HG03439 (cell line): Measurements from ENCODE around the gene PAFAH1B2.
"Not testable (repeated sequence)": the region's sequence is repeated elsewhere in the genome, so short reads cannot be mapped to it uniquely, and the experiment has no call there.

Source experiments
- ATAC-seq: cut with Tn5 transposase; IDR thresholded peaks from one replicate; pipeline ENCODE4 v1.9.1; 2021; ENCODE audit warnings: mild to moderate bottlenecking, moderate library complexity; ENCODE audit not compliant: unreplicated experiment

The PAFAH1B2 gene

GRCh38 chr11:117127171-117127901 lies 16.8 kb upstream of the PAFAH1B2 start:
- ATAC-seq, result no peak

- no peak for ATAC-seq
Observed at GRCh38 chr11:117128289-117128688, 15.8 kb upstream of the PAFAH1B2 start.

GRCh38 chr11:117130396-117130795 lies 13.7 kb upstream of the PAFAH1B2 start:
- ATAC-seq, result not testable (repeated sequence)

DNA sequence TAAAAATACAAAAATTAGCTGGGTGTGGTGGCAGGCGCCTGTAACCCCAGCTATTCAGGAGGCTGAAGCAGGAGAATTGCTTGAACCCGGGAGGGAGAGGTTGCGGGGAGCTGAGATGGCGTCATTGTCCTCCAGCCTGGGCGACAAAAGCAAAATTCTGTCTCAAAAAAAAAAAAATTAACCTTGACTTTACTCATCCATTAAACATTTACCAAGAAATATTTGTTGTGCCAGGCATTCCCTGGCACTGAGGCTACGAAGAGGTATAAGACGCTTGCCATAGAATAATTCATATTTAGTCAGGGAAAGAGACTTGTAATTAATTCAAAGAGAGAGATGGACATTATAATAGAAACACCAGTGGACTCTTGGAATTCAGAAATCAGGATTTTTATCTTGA lies 13.2 kb upstream of the PAFAH1B2 start:
- no peak for ATAC-seq

DNA sequence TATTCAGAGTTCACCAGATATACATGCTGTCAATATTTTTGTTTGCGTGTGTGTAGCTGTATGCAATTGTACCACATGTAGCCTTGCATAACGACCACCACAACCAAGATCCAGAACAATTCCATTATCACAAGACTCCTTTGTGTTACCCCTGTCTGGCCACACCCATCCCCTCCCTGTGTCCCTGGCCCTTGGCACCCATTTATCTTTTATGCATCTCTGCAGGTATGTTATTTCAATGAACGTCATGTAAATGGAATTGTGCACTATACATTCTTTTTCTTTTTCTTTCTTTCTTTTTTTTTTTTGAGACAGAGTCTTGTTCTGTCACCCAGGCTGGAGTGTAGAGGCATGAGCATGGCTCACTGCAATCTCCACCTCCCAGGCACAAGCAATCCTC lies 9.7 kb upstream of the PAFAH1B2 start:
- ATAC-seq, result no peak

GRCh38 chr11:117134979-117135378 lies 9.1 kb upstream of the PAFAH1B2 start:
- ATAC-seq, result not testable (repeated sequence)

GRCh38 chr11:117137223-117138086 lies 6.6 kb upstream of the PAFAH1B2 start:
- not testable (repeated sequence) for ATAC-seq

- ATAC-seq, result peak; percentile 7
Observed at GRCh38 chr11:117143390-117143789, 697 bp upstream of the PAFAH1B2 start.

DNA sequence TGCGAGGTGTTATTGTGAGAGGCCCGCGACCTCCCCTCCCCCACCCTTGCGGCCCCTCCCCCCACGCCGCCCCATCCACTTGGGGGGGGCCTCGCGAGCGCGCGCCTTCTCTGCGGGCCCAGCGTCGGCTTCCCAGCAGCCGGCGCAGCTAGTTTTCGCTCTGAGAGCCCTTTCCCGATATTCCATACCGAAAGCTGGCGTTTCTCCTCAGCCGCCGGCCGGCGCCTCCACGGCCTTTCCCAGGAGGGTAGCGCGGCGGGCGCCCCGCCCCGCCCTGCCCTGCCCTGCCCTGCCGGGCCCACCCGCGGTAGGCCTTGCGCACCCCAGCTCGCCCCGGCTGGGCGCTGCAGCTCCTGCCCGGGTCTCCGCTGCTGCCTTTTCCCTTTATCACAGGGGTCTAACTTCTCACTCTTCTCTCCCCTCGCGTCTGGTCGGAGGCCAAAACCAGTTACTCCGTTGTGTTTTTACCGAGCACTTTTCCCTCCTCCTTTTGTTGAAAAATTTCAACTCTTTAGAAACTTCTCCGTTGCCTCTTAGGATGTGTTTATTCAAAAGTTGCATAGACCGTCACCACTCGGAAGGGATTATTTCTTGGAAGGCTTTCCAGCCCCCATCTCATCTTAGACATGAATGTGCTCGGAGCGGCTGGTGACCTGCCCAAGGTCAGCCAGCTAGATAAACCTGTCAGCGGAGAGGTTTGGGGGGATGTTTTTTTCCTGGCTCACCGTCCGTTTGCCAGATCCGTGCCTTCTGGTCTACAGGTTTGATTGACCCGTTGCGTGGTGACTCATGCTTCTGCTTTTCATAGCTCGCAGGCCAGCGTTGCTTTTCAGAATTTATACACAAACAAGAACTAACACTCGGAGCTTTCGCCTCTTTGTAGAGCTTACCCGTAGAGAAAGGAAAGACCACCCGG lies 648 bp downstream of the PAFAH1B2 start:
- peak; percentile 55 for ATAC-seq

DNA sequence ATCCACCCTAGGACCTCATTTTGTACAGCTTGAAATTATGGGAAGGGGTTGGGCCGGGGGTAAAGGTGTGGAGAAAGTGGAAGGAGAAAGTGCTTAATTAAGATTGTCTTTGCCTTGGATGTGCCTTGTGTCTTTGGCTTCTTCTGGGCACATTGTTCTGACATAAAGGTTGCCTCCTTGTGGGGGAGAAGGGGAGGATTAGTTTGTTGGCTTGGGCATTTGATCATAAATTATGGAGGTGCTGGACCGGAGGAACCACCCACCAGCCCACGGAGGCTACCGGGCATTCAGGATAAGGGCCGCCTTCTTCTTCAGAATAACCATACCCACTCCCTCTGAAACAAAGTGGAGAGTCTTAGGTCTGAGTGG lies 1.3 kb downstream of the PAFAH1B2 start:
- no peak for ATAC-seq

DNA sequence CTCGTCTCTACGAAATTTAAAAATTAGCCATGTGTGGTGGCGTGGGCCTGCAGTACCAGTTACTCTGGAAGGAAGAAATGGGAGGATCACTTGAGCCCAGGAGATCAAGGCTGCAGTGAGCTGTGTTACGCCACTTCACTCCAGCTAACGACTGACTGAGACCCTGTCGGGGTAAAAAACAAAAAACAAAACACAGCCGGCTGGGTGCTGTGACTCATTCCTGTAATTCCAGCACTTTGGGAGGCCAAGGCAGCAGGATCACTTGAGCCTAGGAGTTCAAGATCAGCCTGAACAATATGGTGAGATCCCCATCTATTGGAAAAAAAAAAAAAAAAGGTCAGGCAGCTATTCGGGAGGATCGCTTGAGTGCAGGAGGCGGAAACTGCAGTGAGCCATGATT lies 2.4 kb downstream of the PAFAH1B2 start:
- ATAC-seq, result no peak

DNA sequence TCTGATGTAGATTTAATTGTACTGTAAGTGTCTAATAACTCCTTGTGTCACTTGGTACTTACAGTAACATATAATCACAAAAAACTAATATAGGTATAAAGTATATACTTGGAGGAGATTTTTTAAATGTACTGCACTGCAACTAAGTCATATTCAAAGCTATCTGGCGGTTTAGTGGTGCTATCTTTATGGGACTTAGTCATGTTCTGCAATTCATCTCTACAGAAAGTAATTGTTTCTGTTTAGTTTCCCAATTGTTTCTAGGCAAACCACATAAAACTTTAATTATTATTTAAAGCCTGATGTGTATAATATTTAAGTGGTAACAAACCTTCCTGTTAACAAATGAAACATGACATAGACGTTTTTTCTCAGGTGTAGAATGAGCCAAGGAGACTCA lies 8.0 kb downstream of the PAFAH1B2 start:
- ATAC-seq, result no peak

DNA sequence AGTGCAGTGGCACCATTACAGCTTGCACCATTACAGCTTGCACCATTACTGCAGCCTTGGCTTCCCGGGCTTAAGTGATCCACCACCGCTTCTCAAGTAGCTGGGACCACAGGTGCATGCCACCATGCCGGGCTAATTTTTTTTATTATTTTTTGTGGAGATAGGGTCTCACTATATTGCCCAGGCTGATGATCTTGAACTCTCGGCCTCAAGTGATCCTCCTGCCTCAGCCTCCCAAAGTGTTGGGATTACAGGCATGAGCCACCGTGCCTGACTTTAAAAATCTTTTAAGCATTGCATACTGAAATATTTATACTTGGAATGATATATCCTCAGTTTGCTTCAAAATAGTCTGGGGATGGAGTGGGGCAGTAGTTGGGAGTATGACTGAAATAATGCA lies 10.4 kb downstream of the PAFAH1B2 start:
- no peak for ATAC-seq

DNA sequence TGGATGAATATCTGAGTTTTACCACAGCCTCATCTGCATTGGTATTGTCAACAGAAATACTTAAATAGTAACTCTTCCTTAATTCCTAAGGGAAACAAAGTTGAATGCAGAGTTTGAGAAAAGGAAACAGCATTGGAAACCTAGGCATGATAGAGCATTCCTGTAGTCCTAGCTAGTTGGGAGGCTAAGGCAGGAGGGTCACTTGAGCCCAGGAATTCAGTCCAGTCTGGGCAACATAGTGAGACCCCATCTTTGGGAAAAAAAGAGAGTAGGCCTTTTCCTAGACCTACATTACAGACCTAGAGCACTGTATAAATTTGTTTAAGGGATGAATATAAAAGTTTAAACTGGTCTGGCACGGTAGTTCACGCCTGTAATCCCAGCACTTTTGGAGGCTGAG lies 13.4 kb downstream of the PAFAH1B2 start:
- ATAC-seq, result no peak

GRCh38 chr11:117159892-117160291 lies 15.8 kb downstream of the PAFAH1B2 start:
- no peak for ATAC-seq

GRCh38 chr11:117160826-117161225 lies 16.7 kb downstream of the PAFAH1B2 start:
- ATAC-seq, result no peak

DNA sequence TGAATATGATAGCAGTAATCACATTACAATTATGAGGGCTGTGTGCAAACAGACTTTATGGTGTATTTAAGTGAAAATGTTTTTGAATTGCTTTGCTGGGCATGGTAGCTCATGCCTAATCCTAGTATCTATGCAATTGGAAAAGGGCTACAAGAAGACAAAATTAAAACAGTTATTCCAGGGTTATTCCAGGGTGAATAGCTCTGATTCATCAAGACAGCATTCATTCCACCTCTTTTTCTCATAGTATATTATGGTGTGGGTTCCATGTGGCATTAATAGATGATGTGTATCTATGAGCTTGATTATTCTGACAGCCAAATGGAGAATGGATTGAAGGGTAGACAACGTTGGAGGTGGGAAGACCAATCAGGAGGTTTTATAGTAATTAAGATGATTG lies 22.4 kb downstream of the PAFAH1B2 start:
- ATAC-seq, result no peak

- no peak for ATAC-seq
Observed at GRCh38 chr11:117169736-117170135, 25.6 kb downstream of the PAFAH1B2 start.

GRCh38 chr11:117170210-117170609 lies 26.1 kb downstream of the PAFAH1B2 start:
- no peak for ATAC-seq

DNA sequence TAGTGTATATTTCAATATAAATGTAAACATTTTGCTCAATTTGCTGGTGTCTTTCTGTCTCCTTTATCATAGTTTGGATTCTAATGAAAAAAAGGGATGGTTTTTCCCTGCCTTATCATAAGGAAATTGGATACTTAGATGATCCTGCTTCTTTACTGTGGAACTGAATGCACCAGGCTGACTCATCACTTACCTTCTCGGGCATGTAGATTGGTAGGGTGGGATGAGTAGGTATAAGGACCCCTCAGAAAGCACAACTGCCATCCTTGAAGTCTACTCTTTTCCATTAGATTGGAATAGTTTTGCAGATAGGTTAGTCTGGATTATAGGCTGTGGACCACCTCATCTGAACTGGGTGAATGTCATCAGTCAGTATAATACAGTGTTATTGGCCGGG lies 26.9 kb downstream of the PAFAH1B2 start:
- no peak for ATAC-seq

GRCh38 chr11:117171404-117172061 lies 27.4 kb downstream of the PAFAH1B2 start:
- ATAC-seq, result no peak
